Fibroblast of the conjunctiva (primary cell): ENCODE data around the gene CHRNA5.
A peak's percentile ranks its signal among the peaks of the same experiment; 100 is the strongest.
"Not testable (repeated sequence)": the region's sequence is repeated elsewhere in the genome, so short reads cannot be mapped to it uniquely, and the experiment has no call there.

Source experiments
- DNase-seq: peaks from one replicate; pipeline ENCODE4 v3.0.0-alpha.2; 2010; ENCODE audit warnings: low read depth

Gene CHRNA5

GRCh38 chr15:78565097-78565950, at the start of gene CHRNA5:
CHRNA5 (plus strand) TSS chr15:78565520; CDS start chr15:78565720, 200 bp downstream.
- peak; percentile 72 for DNase-seq

GRCh38 chr15:78520035-78520434, 45.3 kb upstream of the CHRNA5 start:
- not testable (repeated sequence) for DNase-seq

GRCh38 chr15:78524230-78524629, 41.1 kb upstream of the CHRNA5 start:
- DNase-seq: no peak

- DNase-seq: no peak
Measured at GRCh38 chr15:78527325-78527724, 38.0 kb upstream of the CHRNA5 start.

GRCh38 chr15:78533331-78533730, 32.0 kb upstream of the CHRNA5 start:
- no peak for DNase-seq

GRCh38 chr15:78536134-78536533, 29.2 kb upstream of the CHRNA5 start:
- DNase-seq: no peak

- DNase-seq: peak; percentile 53
Measured at GRCh38 chr15:78537266-78537905, 27.9 kb upstream of the CHRNA5 start.

- no peak for DNase-seq
Measured at GRCh38 chr15:78538358-78538757, 27.0 kb upstream of the CHRNA5 start.

GRCh38 chr15:78539464-78540140, 25.7 kb upstream of the CHRNA5 start:
- DNase-seq: not testable (repeated sequence)

- DNase-seq: peak; percentile 70
Measured at GRCh38 chr15:78540141-78540870, 25.0 kb upstream of the CHRNA5 start, which contains the start of gene PSMA4. PSMA4 (plus strand) TSS chr15:78540444; CDS start chr15:78541928, 1,484 bp downstream.

- DNase-seq: no peak
Measured at GRCh38 chr15:78540871-78541743, 24.2 kb upstream of the CHRNA5 start.

- no peak for DNase-seq
Measured at GRCh38 chr15:78541744-78542034, 23.6 kb upstream of the CHRNA5 start.

- no peak for DNase-seq
Measured at GRCh38 chr15:78542647-78543046, 22.7 kb upstream of the CHRNA5 start.

GRCh38 chr15:78550194-78550593, 15.1 kb upstream of the CHRNA5 start:
- no peak for DNase-seq

- DNase-seq: no peak
Measured at GRCh38 chr15:78550815-78551214, 14.5 kb upstream of the CHRNA5 start.

- no peak for DNase-seq
Measured at GRCh38 chr15:78551902-78552301, 13.4 kb upstream of the CHRNA5 start.

- no peak for DNase-seq
Measured at GRCh38 chr15:78552597-78552996, 12.7 kb upstream of the CHRNA5 start.

GRCh38 chr15:78560201-78560600, 5.1 kb upstream of the CHRNA5 start:
- not testable (repeated sequence) for DNase-seq

GRCh38 chr15:78561490-78561889, 3.8 kb upstream of the CHRNA5 start:
- no peak for DNase-seq

GRCh38 chr15:78563092-78563491, 2.2 kb upstream of the CHRNA5 start:
- DNase-seq: no peak

GRCh38 chr15:78564743-78565096, 600 bp upstream of the CHRNA5 start:
- DNase-seq: no peak
